A549 (cell line): ENCODE data around the gene TOMM40L.

ENCODE experiments used
- BCL3 ChIP-seq: fragments of >200 bp; sonication (Bioruptor Twin); formaldehyde crosslinking; IDR thresholded peaks from 3 replicates; pipeline ENCODE4 v1.6.1; 2016
- CTCF ChIP-seq: fragments of >200 bp; sonication (Bioruptor Twin); formaldehyde crosslinking; IDR thresholded peaks from 3 replicates; pipeline ENCODE4 v1.5.1; 2016
- EP300 ChIP-seq, 2 experiments: fragments of >200 bp; sonication (Bioruptor Twin); formaldehyde crosslinking; IDR thresholded peaks; 2 replicates in 1 of 2; 3 replicates in 1 of 2; pipeline ENCODE4 v1.6.1; 2016 to 2017
- KDM5A ChIP-seq: fragments of 200-600 bp; sonication (generic); IDR thresholded peaks from 2 replicates; pipeline ENCODE4 v1.6.1; 2016; ENCODE audit warnings: antibody characterized with exemption, mild to moderate bottlenecking
- POLR2A ChIP-seq: IDR thresholded peaks from 2 replicates; pipeline ENCODE4 v1.6.1; 2012; ENCODE audit warnings: mild to moderate bottlenecking, low read length
- RCOR1 ChIP-seq: fragments of 150-350 bp; IDR thresholded peaks from 2 replicates; pipeline ENCODE4 v1.6.1; 2014; ENCODE audit warnings: antibody characterized with exemption, low read length, low read depth
- SMC3 ChIP-seq: fragments of >200 bp; sonication (Bioruptor Twin); formaldehyde crosslinking; IDR thresholded peaks from 3 replicates; pipeline ENCODE4 v1.6.1; 2018; ENCODE audit warnings: inconsistent platforms
- ZFP36 ChIP-seq: fragments of 450-650 bp; IDR thresholded peaks from 2 replicates; pipeline ENCODE4 v1.6.1; 2014; ENCODE audit warnings: borderline replicate concordance; ENCODE audit not compliant: partially characterized antibody
- TF ChIP-seq, protein P1 (sequence below): fragments of 200-600 bp; sonication (generic); IDR thresholded peaks from 2 replicates; pipeline ENCODE4 v1.6.1; 2016; ENCODE audit warnings: antibody characterized with exemption, mild to moderate bottlenecking, moderate library complexity

- TF ChIP-seq KDM5A (no peak), CTCF (no peak), BCL3 (no peak), EP300 (IDR thresholded peaks at IDR 0.05) (no peak), SMC3 (no peak), POLR2A (no peak), RCOR1 (no peak), ZFP36 (no peak)
- TF ChIP-seq, protein P1, sequence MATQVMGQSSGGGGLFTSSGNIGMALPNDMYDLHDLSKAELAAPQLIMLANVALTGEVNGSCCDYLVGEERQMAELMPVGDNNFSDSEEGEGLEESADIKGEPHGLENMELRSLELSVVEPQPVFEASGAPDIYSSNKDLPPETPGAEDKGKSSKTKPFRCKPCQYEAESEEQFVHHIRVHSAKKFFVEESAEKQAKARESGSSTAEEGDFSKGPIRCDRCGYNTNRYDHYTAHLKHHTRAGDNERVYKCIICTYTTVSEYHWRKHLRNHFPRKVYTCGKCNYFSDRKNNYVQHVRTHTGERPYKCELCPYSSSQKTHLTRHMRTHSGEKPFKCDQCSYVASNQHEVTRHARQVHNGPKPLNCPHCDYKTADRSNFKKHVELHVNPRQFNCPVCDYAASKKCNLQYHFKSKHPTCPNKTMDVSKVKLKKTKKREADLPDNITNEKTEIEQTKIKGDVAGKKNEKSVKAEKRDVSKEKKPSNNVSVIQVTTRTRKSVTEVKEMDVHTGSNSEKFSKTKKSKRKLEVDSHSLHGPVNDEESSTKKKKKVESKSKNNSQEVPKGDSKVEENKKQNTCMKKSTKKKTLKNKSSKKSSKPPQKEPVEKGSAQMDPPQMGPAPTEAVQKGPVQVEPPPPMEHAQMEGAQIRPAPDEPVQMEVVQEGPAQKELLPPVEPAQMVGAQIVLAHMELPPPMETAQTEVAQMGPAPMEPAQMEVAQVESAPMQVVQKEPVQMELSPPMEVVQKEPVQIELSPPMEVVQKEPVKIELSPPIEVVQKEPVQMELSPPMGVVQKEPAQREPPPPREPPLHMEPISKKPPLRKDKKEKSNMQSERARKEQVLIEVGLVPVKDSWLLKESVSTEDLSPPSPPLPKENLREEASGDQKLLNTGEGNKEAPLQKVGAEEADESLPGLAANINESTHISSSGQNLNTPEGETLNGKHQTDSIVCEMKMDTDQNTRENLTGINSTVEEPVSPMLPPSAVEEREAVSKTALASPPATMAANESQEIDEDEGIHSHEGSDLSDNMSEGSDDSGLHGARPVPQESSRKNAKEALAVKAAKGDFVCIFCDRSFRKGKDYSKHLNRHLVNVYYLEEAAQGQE, result no peak
Measured at GRCh38 chr1:161223805-161224694, 1.8 kb upstream of the TOMM40L start.
